ENCODE measurements around the gene CLEC18B.
"Not testable (repeated sequence)": the region's sequence is repeated elsewhere in the genome, so short reads cannot be mapped to it uniquely, and the experiment has no call there.

DNA sequence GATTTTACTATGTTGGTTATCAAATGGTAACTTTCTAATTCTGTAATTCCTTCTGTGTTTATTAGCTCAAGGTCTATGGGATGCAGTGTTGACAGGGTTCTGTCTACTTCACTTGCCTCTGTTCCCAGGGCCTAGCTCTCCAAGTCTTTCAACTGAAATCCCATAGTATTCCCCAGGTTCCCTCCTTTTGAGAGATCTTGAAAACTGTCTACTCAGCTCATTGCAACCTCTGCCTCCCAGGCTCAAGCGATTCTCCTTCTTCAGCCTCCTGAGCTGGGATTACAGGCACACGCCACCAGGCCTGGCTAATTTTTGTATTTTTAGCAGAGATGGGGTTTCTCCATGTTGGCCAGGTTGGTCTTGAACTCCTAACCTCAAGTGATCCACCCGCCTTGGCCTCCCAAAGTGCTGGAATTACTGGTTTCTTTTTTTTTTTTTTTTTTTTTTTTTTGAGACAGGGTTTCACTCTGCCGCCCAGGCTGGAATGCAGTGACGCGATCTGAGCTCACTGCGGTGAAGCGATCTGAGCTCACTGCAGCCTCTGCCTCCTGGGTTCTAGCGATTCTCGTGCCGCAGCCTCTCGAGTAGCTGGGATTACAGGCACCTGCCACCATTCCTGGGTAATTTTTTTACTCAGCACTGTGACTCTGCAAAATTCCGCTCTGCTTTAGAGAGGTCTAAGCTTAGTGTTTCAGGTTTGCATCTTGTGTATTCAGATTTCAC is 22.5 kb upstream of the CLEC18B start:
- TF ChIP-seq, protein P1, sequence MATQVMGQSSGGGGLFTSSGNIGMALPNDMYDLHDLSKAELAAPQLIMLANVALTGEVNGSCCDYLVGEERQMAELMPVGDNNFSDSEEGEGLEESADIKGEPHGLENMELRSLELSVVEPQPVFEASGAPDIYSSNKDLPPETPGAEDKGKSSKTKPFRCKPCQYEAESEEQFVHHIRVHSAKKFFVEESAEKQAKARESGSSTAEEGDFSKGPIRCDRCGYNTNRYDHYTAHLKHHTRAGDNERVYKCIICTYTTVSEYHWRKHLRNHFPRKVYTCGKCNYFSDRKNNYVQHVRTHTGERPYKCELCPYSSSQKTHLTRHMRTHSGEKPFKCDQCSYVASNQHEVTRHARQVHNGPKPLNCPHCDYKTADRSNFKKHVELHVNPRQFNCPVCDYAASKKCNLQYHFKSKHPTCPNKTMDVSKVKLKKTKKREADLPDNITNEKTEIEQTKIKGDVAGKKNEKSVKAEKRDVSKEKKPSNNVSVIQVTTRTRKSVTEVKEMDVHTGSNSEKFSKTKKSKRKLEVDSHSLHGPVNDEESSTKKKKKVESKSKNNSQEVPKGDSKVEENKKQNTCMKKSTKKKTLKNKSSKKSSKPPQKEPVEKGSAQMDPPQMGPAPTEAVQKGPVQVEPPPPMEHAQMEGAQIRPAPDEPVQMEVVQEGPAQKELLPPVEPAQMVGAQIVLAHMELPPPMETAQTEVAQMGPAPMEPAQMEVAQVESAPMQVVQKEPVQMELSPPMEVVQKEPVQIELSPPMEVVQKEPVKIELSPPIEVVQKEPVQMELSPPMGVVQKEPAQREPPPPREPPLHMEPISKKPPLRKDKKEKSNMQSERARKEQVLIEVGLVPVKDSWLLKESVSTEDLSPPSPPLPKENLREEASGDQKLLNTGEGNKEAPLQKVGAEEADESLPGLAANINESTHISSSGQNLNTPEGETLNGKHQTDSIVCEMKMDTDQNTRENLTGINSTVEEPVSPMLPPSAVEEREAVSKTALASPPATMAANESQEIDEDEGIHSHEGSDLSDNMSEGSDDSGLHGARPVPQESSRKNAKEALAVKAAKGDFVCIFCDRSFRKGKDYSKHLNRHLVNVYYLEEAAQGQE (IDR thresholded peaks at IDR 0.05; ENCODE audit: insufficient replicate concordance, low read depth), result not testable (repeated sequence)
- TF ChIP-seq, protein P2, sequence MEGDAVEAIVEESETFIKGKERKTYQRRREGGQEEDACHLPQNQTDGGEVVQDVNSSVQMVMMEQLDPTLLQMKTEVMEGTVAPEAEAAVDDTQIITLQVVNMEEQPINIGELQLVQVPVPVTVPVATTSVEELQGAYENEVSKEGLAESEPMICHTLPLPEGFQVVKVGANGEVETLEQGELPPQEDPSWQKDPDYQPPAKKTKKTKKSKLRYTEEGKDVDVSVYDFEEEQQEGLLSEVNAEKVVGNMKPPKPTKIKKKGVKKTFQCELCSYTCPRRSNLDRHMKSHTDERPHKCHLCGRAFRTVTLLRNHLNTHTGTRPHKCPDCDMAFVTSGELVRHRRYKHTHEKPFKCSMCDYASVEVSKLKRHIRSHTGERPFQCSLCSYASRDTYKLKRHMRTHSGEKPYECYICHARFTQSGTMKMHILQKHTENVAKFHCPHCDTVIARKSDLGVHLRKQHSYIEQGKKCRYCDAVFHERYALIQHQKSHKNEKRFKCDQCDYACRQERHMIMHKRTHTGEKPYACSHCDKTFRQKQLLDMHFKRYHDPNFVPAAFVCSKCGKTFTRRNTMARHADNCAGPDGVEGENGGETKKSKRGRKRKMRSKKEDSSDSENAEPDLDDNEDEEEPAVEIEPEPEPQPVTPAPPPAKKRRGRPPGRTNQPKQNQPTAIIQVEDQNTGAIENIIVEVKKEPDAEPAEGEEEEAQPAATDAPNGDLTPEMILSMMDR (IDR thresholded peaks at IDR 0.05; ENCODE audit: insufficient read depth, low read length), result not testable (repeated sequence)
- TF ChIP-seq POLR2AphosphoS5 (IDR thresholded peaks at IDR 0.05; ENCODE audit: low read depth); SPI1 (IDR thresholded peaks at IDR 0.05; ENCODE audit: borderline replicate concordance, low read depth); GABPA (IDR thresholded peaks at IDR 0.05; ENCODE audit: low read depth): not testable (repeated sequence)

Data from HL-60 (cell line).